HG03469 (cell line): ENCODE data around the gene LAMA2.

Experiments used
- ATAC-seq: cut with Tn5 transposase; IDR thresholded peaks from one replicate; pipeline ENCODE4 v1.9.1; 2021; ENCODE audit warnings: mild to moderate bottlenecking, moderate library complexity, moderate number of reproducible peaks; ENCODE audit not compliant: unreplicated experiment

Gene LAMA2

DNA sequence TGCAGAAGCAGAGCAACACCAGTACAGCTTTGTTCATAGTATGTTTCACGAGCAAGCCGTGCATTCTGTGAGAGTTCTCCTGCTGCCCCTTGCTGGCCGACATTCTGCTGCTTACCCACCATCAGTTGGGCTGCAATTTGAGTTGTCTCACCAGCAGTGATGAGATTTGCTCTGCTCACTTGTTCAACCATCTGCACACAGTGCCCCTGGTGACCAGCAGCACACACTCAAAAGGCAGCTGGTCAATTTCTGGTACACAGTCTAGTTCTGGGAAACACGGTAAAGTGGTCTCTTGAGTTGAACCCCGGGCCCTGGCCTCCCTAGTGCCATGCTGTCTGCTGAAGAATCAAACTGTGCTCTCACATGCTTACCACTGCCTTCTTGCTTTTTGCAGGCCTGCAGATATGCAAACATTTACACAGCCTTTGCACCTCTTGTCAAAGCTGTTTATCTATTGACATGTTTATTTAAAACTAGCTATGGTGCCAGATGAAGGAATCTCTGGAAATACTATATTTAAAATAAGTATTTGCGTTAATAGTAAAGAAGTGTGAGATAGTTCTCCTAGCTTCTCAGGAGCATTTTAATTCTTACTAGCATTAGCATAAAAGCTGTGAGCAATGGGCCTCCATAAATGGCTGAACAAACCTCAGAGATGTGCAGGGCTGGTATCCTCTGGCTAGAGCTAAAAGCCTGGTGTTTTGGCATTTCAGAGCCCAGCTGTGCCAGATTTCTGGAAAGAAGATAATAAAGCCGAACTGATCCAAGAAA lies 592.7 kb downstream of the LAMA2 start:
- no peak for ATAC-seq

GRCh38 chr6:129476248-129476564 lies 593.3 kb downstream of the LAMA2 start:
- no peak for ATAC-seq

GRCh38 chr6:129476810-129477209 lies 593.9 kb downstream of the LAMA2 start:
- ATAC-seq: no peak

DNA sequence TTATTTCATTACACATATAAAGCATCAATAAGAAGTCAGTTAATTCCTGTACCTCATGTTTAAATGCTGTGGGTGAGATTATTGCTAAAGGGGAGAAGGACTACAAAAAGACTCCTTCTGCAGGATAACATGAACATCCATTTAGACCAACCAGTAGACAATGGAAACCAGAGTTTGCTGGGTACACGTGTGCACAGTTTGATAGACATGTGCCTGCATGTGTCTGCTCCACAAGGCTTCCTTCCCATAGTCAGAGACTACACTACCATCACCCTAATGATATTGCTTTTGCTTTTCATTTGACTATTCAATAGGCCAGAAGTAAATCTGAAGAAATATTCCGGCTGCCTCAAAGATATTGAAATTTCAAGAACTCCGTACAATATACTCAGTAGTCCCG lies 595.4 kb downstream of the LAMA2 start:
- no peak for ATAC-seq

GRCh38 chr6:129481706-129482105 lies 598.8 kb downstream of the LAMA2 start:
- ATAC-seq: no peak

GRCh38 chr6:129485746-129486145 lies 602.8 kb downstream of the LAMA2 start:
- ATAC-seq: no peak

DNA sequence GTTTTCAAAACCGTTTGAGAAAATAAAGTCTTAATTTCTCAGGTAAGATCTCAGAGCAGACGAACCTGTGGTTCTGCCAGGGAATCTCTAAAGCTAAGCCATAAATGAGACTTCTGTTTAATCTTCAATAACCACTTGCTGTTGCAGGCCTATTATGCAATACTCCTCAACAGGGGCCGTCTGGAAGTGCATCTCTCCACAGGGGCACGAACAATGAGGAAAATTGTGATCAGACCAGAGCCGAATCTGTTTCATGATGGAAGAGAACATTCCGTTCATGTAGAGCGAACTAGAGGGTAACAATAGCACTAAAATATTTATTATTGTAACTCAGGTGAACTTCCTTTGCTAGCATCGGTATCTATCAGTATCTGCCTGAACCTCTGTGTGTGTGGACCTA lies 603.4 kb downstream of the LAMA2 start:
- ATAC-seq: no peak

GRCh38 chr6:129488313-129488712 lies 605.4 kb downstream of the LAMA2 start:
- ATAC-seq: no peak

DNA sequence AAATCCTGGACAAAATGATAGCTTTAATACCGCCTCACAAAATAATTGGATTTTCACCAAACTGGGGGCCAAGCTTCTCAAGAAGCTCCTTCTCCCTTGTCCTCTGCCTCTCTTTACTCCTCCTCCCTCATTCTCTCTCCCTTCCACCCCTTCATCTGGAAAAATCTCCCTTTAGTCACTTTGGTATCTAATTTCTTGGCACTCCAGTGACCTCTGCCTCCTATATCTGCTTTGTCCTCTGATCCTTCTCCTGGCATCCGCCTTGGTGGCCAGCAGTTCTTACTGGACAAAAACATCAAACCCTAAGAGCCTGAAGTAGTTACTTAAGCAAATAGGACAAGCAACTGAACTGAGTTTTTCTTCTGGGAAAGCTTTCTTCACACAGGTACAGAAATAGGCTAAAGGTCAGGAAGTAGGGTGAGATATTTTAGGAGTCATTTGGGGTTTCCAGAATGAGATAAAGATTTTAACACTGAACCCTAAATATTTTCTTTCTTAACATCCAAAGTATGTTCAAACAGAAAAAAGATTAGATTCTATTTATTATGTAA lies 606.4 kb downstream of the LAMA2 start:
- ATAC-seq: no peak

- ATAC-seq: peak; percentile 81
Measured at GRCh38 chr6:129490521-129491255, 607.8 kb downstream of the LAMA2 start.

DNA sequence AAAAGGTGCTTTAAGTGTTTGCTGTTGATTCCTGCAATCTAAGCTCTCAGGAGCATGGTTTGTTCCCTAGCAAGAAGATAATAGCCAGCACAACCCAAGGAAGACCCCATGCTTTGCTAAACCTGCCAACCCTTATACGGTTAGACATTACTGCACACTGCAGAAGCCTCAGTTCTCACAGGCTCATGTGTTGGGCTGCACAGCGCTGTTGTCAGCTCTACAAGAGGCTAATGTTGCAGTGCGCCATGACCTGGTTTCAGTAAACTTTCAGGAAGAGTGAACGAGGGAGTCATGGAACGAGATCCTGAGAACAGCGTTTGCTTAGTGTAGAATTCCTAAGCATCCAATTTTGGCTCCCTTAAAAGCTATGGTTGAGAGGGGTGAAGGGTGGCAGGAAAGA lies 608.5 kb downstream of the LAMA2 start:
- no peak for ATAC-seq

GRCh38 chr6:129492260-129492659 lies 609.3 kb downstream of the LAMA2 start:
- ATAC-seq: no peak

- ATAC-seq: no peak
Measured at GRCh38 chr6:129493354-129493902, 610.5 kb downstream of the LAMA2 start.

DNA sequence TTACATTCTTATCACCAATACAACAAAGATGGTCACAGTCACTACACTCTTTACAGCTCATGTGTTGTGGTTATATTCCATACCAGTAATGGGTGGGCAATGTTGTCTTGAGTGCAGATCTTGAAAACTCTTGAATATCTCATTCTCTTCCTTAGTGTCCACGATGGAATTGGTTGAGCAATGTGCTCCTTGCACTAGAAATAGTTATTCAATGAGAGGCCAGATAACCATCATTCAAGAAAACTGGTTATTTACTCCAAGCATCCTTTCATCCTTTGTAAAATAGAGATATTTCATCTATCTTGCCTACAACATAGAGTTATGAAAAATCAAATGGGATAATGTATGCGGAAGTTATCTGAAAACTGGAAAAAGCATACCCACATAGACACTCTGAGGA lies 611.2 kb downstream of the LAMA2 start:
- ATAC-seq: no peak

DNA sequence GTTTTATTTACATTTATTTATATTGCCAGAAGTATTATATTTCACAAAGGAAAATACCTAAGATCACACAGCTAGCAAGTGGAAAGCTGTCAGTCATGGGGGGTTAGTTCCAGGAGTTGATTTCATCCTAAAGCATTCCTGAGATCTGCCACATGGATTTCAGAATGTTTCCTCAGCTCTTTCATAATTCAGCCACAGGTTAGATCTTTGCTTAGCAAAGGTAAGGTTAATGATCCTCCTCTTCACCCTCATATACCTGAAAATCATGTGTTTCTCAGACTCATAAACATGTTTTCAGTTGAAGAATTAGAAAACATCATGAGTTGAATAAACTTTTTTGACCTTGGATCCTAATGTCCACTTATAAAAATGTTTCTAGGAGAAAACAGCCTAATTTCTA lies 611.6 kb downstream of the LAMA2 start:
- no peak for ATAC-seq

DNA sequence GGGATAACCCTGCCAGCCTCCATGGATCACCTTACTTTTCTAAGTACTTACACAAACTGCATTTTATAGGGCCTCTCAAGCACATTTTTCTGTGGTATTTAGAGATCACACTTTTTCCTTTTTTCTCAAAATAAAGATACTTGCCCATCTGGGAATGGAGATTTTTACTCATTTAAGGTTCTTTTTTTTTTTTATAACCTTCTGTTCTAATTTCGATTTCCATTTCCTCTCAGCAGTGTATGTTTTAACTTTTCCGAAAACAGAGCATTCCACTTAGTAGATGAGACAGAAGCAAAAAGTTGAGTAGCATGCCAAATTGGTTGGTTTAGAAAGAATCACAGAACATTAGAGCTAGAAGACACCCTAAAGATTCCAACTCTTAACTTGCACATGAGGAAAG lies 612.7 kb downstream of the LAMA2 start:
- ATAC-seq: no peak

DNA sequence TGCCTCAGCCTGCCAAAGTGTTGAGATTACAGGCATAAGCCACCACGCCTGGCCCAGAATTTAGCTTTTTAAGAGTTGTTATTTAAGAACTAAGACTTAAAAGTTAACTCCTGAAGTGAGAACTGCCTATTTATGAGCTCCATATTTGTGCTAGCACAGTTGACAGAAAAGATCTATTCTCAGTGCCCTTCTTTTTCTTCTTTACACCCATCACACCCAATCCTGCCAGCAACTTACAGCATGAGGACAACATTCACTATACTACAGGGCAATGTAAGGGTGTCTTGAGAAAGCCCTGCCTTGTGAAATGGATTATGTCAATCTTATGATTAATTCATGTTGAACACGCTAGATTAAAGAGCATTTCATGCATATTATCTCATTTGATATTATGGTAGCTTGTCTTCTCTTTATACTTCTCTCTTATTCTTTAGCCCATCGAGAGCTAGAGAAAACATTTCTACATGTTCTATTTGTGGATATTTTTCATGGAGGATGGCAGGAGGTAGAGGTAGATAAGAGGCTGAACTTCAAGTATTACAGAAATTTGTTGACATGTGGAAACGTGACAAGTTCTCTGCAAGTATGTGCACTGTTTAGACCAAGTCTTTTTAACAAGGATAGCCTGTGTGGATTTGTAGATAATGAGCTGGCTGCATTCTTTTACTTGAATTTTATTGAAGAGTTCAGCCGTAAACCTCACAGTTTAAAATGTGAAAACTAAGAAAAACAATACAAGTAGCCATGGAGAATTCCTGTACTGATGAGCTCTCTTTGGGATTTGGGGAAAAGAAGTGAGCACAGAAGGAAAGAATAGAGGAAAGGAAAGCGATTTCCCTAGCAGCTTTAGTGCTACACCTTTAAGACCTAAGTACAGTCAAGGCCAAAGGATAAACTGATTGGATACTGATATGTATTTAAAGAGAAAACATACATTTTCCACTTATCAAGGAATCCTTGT lies 614.8 kb downstream of the LAMA2 start:
- no peak for ATAC-seq

GRCh38 chr6:129498541-129498940 lies 615.6 kb downstream of the LAMA2 start:
- no peak for ATAC-seq

DNA sequence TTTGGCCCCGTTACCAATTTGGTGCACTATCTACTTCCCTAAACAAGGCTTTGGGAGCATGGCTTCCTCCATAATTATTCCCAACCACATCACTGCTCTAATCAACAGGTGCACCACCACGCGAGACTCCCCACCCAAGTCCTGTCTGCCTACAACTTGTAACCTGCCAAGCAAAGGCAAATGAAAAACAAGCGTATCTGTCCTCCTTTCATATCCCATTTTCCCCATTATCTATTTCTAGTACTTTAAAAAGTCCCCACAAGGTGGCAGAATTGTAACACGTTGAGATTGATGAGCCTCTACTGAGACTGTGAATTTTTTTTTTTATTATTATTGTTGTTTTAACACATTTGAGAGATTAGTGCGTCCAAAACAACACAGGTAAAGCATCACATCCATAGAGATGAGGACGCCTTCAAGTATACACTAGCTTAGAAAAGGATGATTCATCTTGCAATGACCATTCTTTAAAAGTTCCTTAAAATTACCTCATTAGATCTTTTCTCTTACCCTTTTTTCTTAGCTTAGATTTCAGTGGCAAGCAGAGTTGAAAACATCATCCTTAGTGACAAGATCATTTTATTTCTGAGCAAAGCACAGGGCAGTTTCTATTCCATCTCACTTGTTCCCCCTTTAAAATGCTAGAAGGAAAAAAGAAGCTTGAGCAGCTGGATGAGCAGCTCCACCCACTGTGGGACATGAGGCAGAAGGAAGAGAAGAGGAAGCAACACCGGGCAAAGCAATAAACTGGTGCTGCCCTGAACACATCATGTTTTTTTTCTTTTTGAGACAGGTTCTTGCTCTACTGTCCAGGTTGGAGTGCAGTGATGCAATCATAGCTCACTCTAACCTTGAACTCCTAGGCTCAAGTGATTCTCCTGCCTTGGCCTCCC lies 616.3 kb downstream of the LAMA2 start:
- ATAC-seq: peak; percentile 43

DNA sequence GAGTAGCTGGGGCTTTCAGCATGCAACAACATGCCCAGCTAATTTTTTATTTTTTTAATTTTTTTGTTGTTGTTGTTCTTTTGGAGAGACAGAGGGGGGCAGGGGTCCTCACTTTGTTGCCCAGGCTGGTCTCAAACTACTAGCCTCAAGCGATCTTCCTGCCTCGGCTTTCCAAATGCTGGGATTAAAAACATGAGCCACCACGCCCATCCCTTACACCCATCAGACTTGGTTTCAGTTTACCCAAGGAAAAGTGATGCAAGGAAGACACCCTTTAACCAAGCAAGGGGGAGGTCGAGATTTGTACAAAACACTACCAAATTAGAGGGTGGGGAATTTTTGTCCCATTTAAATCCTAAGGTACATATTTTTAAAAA lies 616.9 kb downstream of the LAMA2 start:
- ATAC-seq: no peak
